Astrocyte (in vitro differentiated cells and primary cell): ENCODE data around the gene MTA2. TPM values are rescaled to one million over a fixed set of nuclear protein-coding genes. Genes with fewer than 3 reads are reported as not detected.
A peak's percentile ranks its signal among the peaks of the same experiment; 100 is the strongest.

Source experiments
- DNase-seq: peaks from one replicate; pipeline ENCODE4 v3.0.0-alpha.2; 2010; ENCODE audit warnings: low read depth
- FAIRE-seq: peaks from 2 replicates; lab custom pipeline; 2011; peaks lifted over from hg19 to GRCh38; lab: Jason Lieb, UNC
- H2AFZ ChIP-seq: 2 replicates; pipeline ENCODE4 v1.6.0; 2012; ENCODE audit warnings: low read depth, low read length, inconsistent platforms
- H3K27ac ChIP-seq: 2 replicates; pipeline ENCODE4 v1.5.1; 2011; ENCODE audit warnings: low read depth, low read length, inconsistent platforms
- H3K27me3 ChIP-seq: 2 replicates; pipeline ENCODE4 v1.6.0; 2011; ENCODE audit warnings: low read length, inconsistent platforms; ENCODE audit not compliant: insufficient read depth
- H3K36me3 ChIP-seq: 2 replicates; pipeline ENCODE4 v1.5.1; 2011; ENCODE audit warnings: low read length, inconsistent platforms; ENCODE audit not compliant: insufficient read depth
- H3K4me1 ChIP-seq: 2 replicates; pipeline ENCODE4 v1.5.1; 2011; ENCODE audit warnings: low read length, inconsistent platforms; ENCODE audit not compliant: insufficient read depth
- H3K4me2 ChIP-seq: 2 replicates; pipeline ENCODE4 v1.6.0; 2012; ENCODE audit warnings: low read length, inconsistent platforms
- H3K4me3 ChIP-seq: 2 replicates; pipeline ENCODE4 v1.5.1; 2011; ENCODE audit warnings: low read depth, mild to moderate bottlenecking, low read length, inconsistent platforms; ENCODE audit not compliant: insufficient read depth
- H3K79me2 ChIP-seq: 2 replicates; pipeline ENCODE4 v1.6.0; 2012; ENCODE audit warnings: mild to moderate bottlenecking, low read length, inconsistent platforms; ENCODE audit not compliant: insufficient read depth
- H3K9ac ChIP-seq: 2 replicates; pipeline ENCODE4 v1.6.0; 2012; ENCODE audit warnings: mild to moderate bottlenecking, low read length, inconsistent platforms
- H3K9me3 ChIP-seq: 2 replicates; pipeline ENCODE4 v1.5.1; 2012; ENCODE audit warnings: low read depth, mild to moderate bottlenecking, low read length, inconsistent platforms; ENCODE audit not compliant: insufficient read depth
- H4K20me1 ChIP-seq: 2 replicates; pipeline ENCODE4 v1.6.0; 2012; ENCODE audit warnings: low read length, inconsistent platforms; ENCODE audit not compliant: insufficient read depth
- H3K27ac Mint-ChIP-seq: one replicate; pipeline ENCODE4 v1.8.0; 2021; ENCODE audit warnings: mild to moderate bottlenecking, mixed read lengths; ENCODE audit not compliant: unreplicated experiment
- H3K27me3 Mint-ChIP-seq: one replicate; pipeline ENCODE4 v1.8.0; 2021; ENCODE audit warnings: low read depth, mixed read lengths; ENCODE audit not compliant: unreplicated experiment
- H3K36me3 Mint-ChIP-seq: one replicate; pipeline ENCODE4 v1.8.0; 2021; ENCODE audit warnings: low read depth, mixed read lengths; ENCODE audit not compliant: unreplicated experiment
- H3K4me1 Mint-ChIP-seq: one replicate; pipeline ENCODE4 v1.8.0; 2021; ENCODE audit warnings: low read depth, mixed read lengths; ENCODE audit not compliant: unreplicated experiment
- H3K4me3 Mint-ChIP-seq: one replicate; pipeline ENCODE4 v1.8.0; 2021; ENCODE audit warnings: mild to moderate bottlenecking, moderate library complexity, mixed read lengths; ENCODE audit not compliant: unreplicated experiment
- H3K9me3 Mint-ChIP-seq: one replicate; pipeline ENCODE4 v1.8.0; 2021; ENCODE audit warnings: mild to moderate bottlenecking, mixed read lengths; ENCODE audit not compliant: unreplicated experiment
- CTCF ChIP-seq: IDR thresholded peaks from 2 replicates; pipeline ENCODE4 v1.5.1; 2011; ENCODE audit warnings: low read depth, mild to moderate bottlenecking, inconsistent platforms, low read length, moderate library complexity; ENCODE audit not compliant: insufficient read depth
- EZH2 ChIP-seq: IDR thresholded peaks from 2 replicates; pipeline ENCODE4 v1.6.1; 2012; ENCODE audit warnings: mild to moderate bottlenecking, low read length, inconsistent platforms; ENCODE audit not compliant: insufficient read depth
- total RNA-seq: library from RNA; stranded (reverse); gene quantifications from 2 replicates; pipeline ENCODE4 v1.2.1, GENCODE V29; 2021

MTA2 gene
- total RNA-seq, 1 donor from 2014 or later: 136 TPM

- H3K9me3 ChIP-seq: no peaks in the 10 kb centered on the region
- no peak overlapping the region for H3K4me3 ChIP-seq
- H3K27ac ChIP-seq: no peak overlapping the region
- DNase-seq: no peak
- no peaks in the 10 kb centered on the region for H3K36me3 Mint-ChIP-seq
- H3K36me3 ChIP-seq: peaks cover 15% of the 10 kb centered on the region
- no peak overlapping the region for H2AFZ ChIP-seq
- H3K4me1 Mint-ChIP-seq: peaks cover 7% of the 10 kb centered on the region
- no peaks in the 10 kb centered on the region for H3K27me3 Mint-ChIP-seq
- no peak overlapping the region for H3K27ac Mint-ChIP-seq
- FAIRE-seq: no peak
- no peak overlapping the region for H3K4me3 Mint-ChIP-seq
- no peak overlapping the region for H3K9ac ChIP-seq
- peaks cover 10% of the 10 kb centered on the region for H3K4me1 ChIP-seq
- H3K4me2 ChIP-seq: no peak overlapping the region
- no peak for TF ChIP-seq CTCF
- no peak for TF ChIP-seq EZH2
- no peaks in the 10 kb centered on the region for H3K9me3 Mint-ChIP-seq
- no peaks in the 10 kb centered on the region for H3K27me3 ChIP-seq
- peaks cover 71% of the 10 kb centered on the region for H3K79me2 ChIP-seq
- H4K20me1 ChIP-seq: peaks cover 18% of the 10 kb centered on the region
These were observed 47.3 kb upstream of the MTA2 start for GRCh38 chr11:62648967-62649364.

DNA sequence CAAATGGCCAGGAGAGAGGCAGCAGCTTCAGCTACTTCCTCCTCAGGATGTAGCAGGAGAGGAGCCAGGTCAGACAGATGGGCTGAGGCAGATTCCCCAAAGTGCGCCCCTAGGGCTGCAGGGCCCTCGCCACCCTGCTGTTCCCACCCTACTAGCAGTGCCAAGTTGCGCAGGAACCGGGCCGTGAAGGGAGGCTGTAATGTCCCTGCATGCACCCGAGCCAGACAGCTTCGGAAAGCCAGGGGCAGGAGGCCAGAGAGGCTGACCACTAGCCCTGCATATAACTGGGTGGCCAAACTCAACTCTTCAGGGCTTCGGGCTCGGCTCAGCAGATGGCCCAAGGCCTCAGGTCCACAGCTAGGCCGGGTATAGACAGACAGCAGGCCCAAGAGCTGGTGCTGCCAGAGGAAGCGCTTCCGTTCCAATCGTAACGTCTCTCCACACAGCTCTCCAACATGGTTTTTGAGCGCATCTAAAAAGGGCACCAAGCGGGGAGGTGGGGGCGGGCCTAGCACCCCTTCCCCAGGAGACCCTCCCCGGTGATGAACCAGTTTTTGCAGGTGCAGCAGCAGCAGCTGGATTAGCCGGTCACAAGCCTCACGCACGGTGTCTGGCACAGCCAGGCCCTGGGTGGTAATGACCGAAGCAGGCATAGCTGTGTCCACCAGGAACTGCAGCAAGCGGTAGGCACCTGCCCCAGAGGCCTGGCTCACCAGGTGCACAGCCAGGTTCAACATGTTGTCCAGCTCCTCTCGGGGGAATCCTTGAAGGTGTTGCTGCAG lies 46.7 kb upstream of the MTA2 start:
- Histone ChIP-seq H3K27me3 (no peaks in the 10 kb centered on the region), H3K9ac (no peak overlapping the region), H3K4me1 (peaks cover 10% of the 10 kb centered on the region), H3K4me2 (no peak overlapping the region), H3K4me3 (no peak overlapping the region), H3K36me3 (peaks cover 15% of the 10 kb centered on the region), H3K27ac (no peak overlapping the region), H2AFZ (no peak overlapping the region), H3K9me3 (no peaks in the 10 kb centered on the region), H3K79me2 (peaks cover 76% of the 10 kb centered on the region), H4K20me1 (peaks cover 18% of the 10 kb centered on the region)
- H3K4me1 Mint-ChIP-seq: peaks cover 7% of the 10 kb centered on the region
- no peaks in the 10 kb centered on the region for H3K9me3 Mint-ChIP-seq
- H3K27me3 Mint-ChIP-seq: no peaks in the 10 kb centered on the region
- TF ChIP-seq EZH2: no peak
- no peak for TF ChIP-seq CTCF
- H3K4me3 Mint-ChIP-seq: no peak overlapping the region
- H3K36me3 Mint-ChIP-seq: no peaks in the 10 kb centered on the region
- FAIRE-seq (no peak), DNase-seq (no peak)
- H3K27ac Mint-ChIP-seq: no peak overlapping the region

DNA sequence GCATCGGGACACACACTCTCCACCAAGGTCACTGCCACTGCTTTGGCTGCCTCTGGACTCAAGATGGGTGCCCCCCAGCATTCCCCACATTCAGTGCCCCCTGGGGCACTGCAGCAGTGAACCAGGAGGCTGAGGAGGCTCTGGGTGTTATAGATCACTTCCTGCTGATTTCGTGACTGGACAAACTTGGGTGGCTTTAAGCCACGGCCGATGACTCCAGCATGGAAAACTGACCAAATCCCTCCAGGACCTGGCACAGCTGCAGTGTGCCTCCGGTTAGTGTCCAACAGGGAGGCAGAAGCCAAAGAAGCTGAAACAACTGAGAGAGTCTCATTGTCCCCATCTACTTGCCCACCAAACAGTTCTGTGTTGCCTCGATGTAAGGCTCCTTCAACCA lies 45.9 kb upstream of the MTA2 start:
- H3K36me3 ChIP-seq: peaks cover 19% of the 10 kb centered on the region
- no peak overlapping the region for H3K4me3 ChIP-seq
- H3K27ac ChIP-seq: no peak overlapping the region
- no peaks in the 10 kb centered on the region for H3K9me3 ChIP-seq
- H3K9ac ChIP-seq: no peak overlapping the region
- Mint-ChIP-seq H3K9me3 (no peaks in the 10 kb centered on the region), H3K4me3 (peak overlapping the region; percentile 60), H3K27me3 (no peaks in the 10 kb centered on the region), H3K27ac (no peak overlapping the region), H3K36me3 (no peaks in the 10 kb centered on the region), H3K4me1 (peaks cover 7% of the 10 kb centered on the region)
- no peaks in the 10 kb centered on the region for H3K27me3 ChIP-seq
- H3K79me2 ChIP-seq: peaks cover 77% of the 10 kb centered on the region
- FAIRE-seq (no peak), DNase-seq (no peak)
- H3K4me1 ChIP-seq: peaks cover 10% of the 10 kb centered on the region
- no peak overlapping the region for H3K4me2 ChIP-seq
- peaks cover 22% of the 10 kb centered on the region for H4K20me1 ChIP-seq
- TF ChIP-seq CTCF: no peak
- no peak for TF ChIP-seq EZH2
- H2AFZ ChIP-seq: no peak overlapping the region
